HepG2 (cell line): ENCODE measurements around the gene MEX3A. TPM values are rescaled to one million over a fixed set of nuclear protein-coding genes. Genes with fewer than 3 reads are reported as not detected.
A peak's percentile ranks its signal among the peaks of the same experiment; 100 is the strongest.

ENCODE experiments used
- ATAC-seq: fragments of 200-7000 bp; cut with Tn5 transposase; 3 replicates; pipeline ENCODE4 v1.9.1; 2020; ENCODE audit warnings: mild to moderate bottlenecking, moderate library complexity
- BruUV-seq: library from RNA; stranded (reverse); fragments of 400-500 nt; replicated peaks from 2 replicates; lab custom pipeline; 2021; lab: Mats Ljungman, UMichigan
- CTCF ChIA-PET: fragments of 300-600 bp; formaldehyde crosslinking; extraction: SDS; loops from one replicate; lab custom pipeline; 2021; ENCODE audit warnings: low total read pairs, inconsistent platforms, low intra/inter-chr PET ratio; lab: Yijun Ruan, JAX
- POLR2A ChIA-PET: fragments of 350-600 bp; sonication (Branson Sonifier 250); formaldehyde crosslinking; loops from one replicate; lab custom pipeline; 2020; ENCODE audit warnings: antibody characterized with exemption, inconsistent platforms; lab: Yijun Ruan, JAX
- DNase-seq: peaks from one replicate; pipeline ENCODE4 v3.0.0-alpha.2; 2015; ENCODE audit warnings: low spot score
- FAIRE-seq: peaks from 3 replicates; lab custom pipeline; 2011; peaks lifted over from hg19 to GRCh38; lab: Jason Lieb, UNC
- H2AFZ ChIP-seq: one replicate; pipeline ENCODE4 v1.6.1; 2011; ENCODE audit warnings: low read length, inconsistent platforms
- H3K27ac ChIP-seq: fragments of 300-600 bp; 3 replicates; pipeline ENCODE4 v1.8.0; 2011; ENCODE audit warnings: mixed run types, mild to moderate bottlenecking, mixed read lengths, low read length, inconsistent platforms; ENCODE audit not compliant: insufficient read depth; ENCODE audit errors: extremely low read length
- H3K27me3 ChIP-seq, 2 experiments: fragments of 200-600 bp in 1 of 2; 2 replicates in 1 of 2; 3 replicates in 1 of 2; pipeline versions ENCODE4 v1.6.0 to v1.8.0; 2011; ENCODE audit warnings: low read length in 2 of 2, mild to moderate bottlenecking in 2 of 2, moderate library complexity in 2 of 2, inconsistent platforms in 1 of 2; ENCODE audit not compliant: insufficient read depth in 2 of 2, control insufficient read depth in 1 of 2
- H3K36me3 ChIP-seq, 2 experiments: fragments of 200-600 bp in 1 of 2; replicated peaks in 1 of 2; 2 replicates in 1 of 2; 3 replicates in 1 of 2; pipeline versions ENCODE4 v1.5.1 to v1.8.0; 2011; ENCODE audit warnings: low read length in 2 of 2, inconsistent platforms in 1 of 2; ENCODE audit not compliant: insufficient read depth in 2 of 2, control insufficient read depth in 1 of 2
- H3K4me1 ChIP-seq: 2 replicates; pipeline ENCODE4 v1.5.1; 2012; ENCODE audit warnings: low read length, inconsistent platforms; ENCODE audit not compliant: insufficient read depth
- H3K4me2 ChIP-seq: 2 replicates; pipeline ENCODE4 v1.6.0; 2011; ENCODE audit warnings: low read depth, low read length, inconsistent platforms
- H3K4me3 ChIP-seq, 3 experiments: fragments of 200-600 bp in 1 of 3; sonication (generic), shearing (Covaris generic) in 1 of 3; replicated peaks in 1 of 3; 2 replicates each; pipeline ENCODE4 v1.5.1; 2011 to 2016; ENCODE audit warnings: low read length in 3 of 3, inconsistent platforms in 2 of 3, low read depth in 2 of 3, mild to moderate bottlenecking in 2 of 3, control low read depth in 1 of 3, mixed read lengths in 1 of 3; ENCODE audit not compliant: insufficient read depth in 1 of 3
- H3K79me2 ChIP-seq: one replicate; pipeline ENCODE4 v1.6.1; 2011; ENCODE audit warnings: low read length, inconsistent platforms; ENCODE audit not compliant: insufficient read depth
- H3K9ac ChIP-seq: 2 replicates; pipeline ENCODE4 v1.6.0; 2011; ENCODE audit warnings: mild to moderate bottlenecking, low read depth, low read length, inconsistent platforms; ENCODE audit not compliant: insufficient read depth
- H3K9me3 ChIP-seq: 2 replicates; pipeline ENCODE4 v1.5.1; 2012; ENCODE audit warnings: mild to moderate bottlenecking, low read length
- H4K20me1 ChIP-seq: 2 replicates; pipeline ENCODE4 v1.6.0; 2011; ENCODE audit warnings: inconsistent platforms, mild to moderate bottlenecking, low read length, moderate library complexity; ENCODE audit not compliant: insufficient read depth
- CBX1 ChIP-seq: IDR thresholded peaks from one replicate; pipeline ENCODE4 v1.6.1; 2016; ENCODE audit warnings: antibody characterized with exemption, low read depth
- GRHL1 ChIP-seq: sonication (generic); formaldehyde crosslinking; conservative IDR thresholded peaks from 2 replicates; pipeline ENCODE4 v1.8.0; 2022; ENCODE audit warnings: missing genetic modification reagents
- MYPOP ChIP-seq: sonication (generic); formaldehyde crosslinking; IDR thresholded peaks from 2 replicates; pipeline ENCODE4 v1.8.1; 2023; ENCODE audit warnings: mild to moderate bottlenecking, moderate library complexity, missing genetic modification reagents
- PRDM15 ChIP-seq: sonication (generic); formaldehyde crosslinking; IDR thresholded peaks from 2 replicates; pipeline ENCODE4 v1.4.0; 2020; ENCODE audit warnings: missing genetic modification reagents
- RARG ChIP-seq: sonication (generic); formaldehyde crosslinking; IDR thresholded peaks from 2 replicates; pipeline ENCODE4 v1.4.0; 2020; ENCODE audit warnings: low read depth, mild to moderate bottlenecking, missing genetic modification reagents
- RBFOX2 ChIP-seq: fragments of 200-400 bp; formaldehyde crosslinking; IDR thresholded peaks from 2 replicates; pipeline ENCODE4 v1.6.1; 2017; ENCODE audit warnings: low read depth, mild to moderate bottlenecking, low read length
- SIN3B ChIP-seq: fragments of 150-350 bp; IDR thresholded peaks from 2 replicates; pipeline ENCODE4 v1.6.1; 2014; ENCODE audit warnings: low read length
- SRY ChIP-seq: sonication (generic); formaldehyde crosslinking; IDR thresholded peaks from 2 replicates; pipeline ENCODE4 v1.8.0; 2022; ENCODE audit warnings: mild to moderate bottlenecking, missing genetic modification reagents
- ZBTB38 ChIP-seq: sonication (generic); formaldehyde crosslinking; IDR thresholded peaks from 2 replicates; pipeline ENCODE4 v1.5.1; 2020; ENCODE audit warnings: mild to moderate bottlenecking, missing genetic modification reagents
- ZFY ChIP-seq: sonication (generic); formaldehyde crosslinking; IDR thresholded peaks from 2 replicates; pipeline ENCODE4 v1.4.0; 2020; ENCODE audit warnings: missing genetic modification reagents
- ZNF549 ChIP-seq: sonication (generic); formaldehyde crosslinking; IDR thresholded peaks from 2 replicates; pipeline ENCODE4 v1.5.0; 2020; ENCODE audit warnings: missing genetic modification reagents
- WGBS: methylation state at CpG from one replicate; pipeline ENCODE4 v1.1.6; 2017; ENCODE audit warnings: low lambda C conversion rate; 5-methylcytosine and 5-hydroxymethylcytosine counted together
- in situ Hi-C: cut with HindIII; loops from 2 replicates; pipeline ENCODE4 v1.10.0; 2017; ENCODE audit warnings: low pct_unique_long_range_greater_than_20kb; ENCODE audit not compliant: extremely low pct_ligation_motif_present
- intact Hi-C: fragments of 100-400 bp; cut with micrococcal nuclease; formaldehyde crosslinking; loops from one replicate; pipeline ENCODE4 v1.10.0; 2022; ENCODE audit not compliant: unreplicated experiment
- polyA plus RNA-seq, 8 experiments: library from polyadenylated mRNA; depleted of rRNA in 3 of 8; stranded (reverse) in 7 of 8; unstranded in 1 of 8; fragments of >200 nt; fragmentation: Illumina TruSeq in 4 of 8; extraction: Trizol in 4 of 8; gene quantifications; 2 replicates each; pipeline versions ENCODE4 v1.2.1 to v1.2.3, GENCODE V29; 2011 to 2016; ENCODE audit warnings: low read depth in 4 of 8, missing spikeins in 1 of 8, mixed read lengths in 1 of 8; ENCODE audit not compliant: insufficient read depth in 1 of 8
- total RNA-seq, 5 experiments: library from RNA; depleted of rRNA; stranded (reverse); fragments of >200 nt; fragmentation: Illumina TruSeq; extraction: Trizol; gene quantifications; 2 replicates each; pipeline ENCODE4 v1.2.3, GENCODE V29; 2016; ENCODE audit warnings: low read depth in 1 of 5

The MEX3A gene
- total and polyA plus RNA-seq, 2 of the 13 experiments (the other 11 are each of a cell fraction or from before 2014, with no cell fraction given) = 7.6 to 9.1 TPM

- peaks cover 17% of the 10 kb centered on the region for H3K79me2 ChIP-seq
- ChIA-PET POLR2A (no interaction called here), CTCF (no interaction called here)
- peaks cover 5 to 14% of the 10 kb centered on the region in 2 experiments; a peak in 4 of 5 replicates for H3K36me3 ChIP-seq
- ATAC-seq = no peak
- no peak for TF ChIP-seq MYPOP (CRISPR knock-in tag)
- peak; percentile 82 for TF ChIP-seq ZBTB38
- peak; percentile 18; the same call in 1 of the 2 replicates for TF ChIP-seq RBFOX2
- H3K9me3 ChIP-seq = no peaks in the 10 kb centered on the region
- H3K4me2 ChIP-seq = no peak overlapping the region
- H3K27ac ChIP-seq = no peak overlapping the region
- intact Hi-C loops = no loop called here
- no peak for FAIRE-seq
- no peaks in the 10 kb centered on the region for H3K27me3 ChIP-seq
- H2AFZ ChIP-seq = no peak overlapping the region
- H3K9ac ChIP-seq = no peak overlapping the region
- peaks cover 49% of the 10 kb centered on the region for H3K4me1 ChIP-seq
- H3K4me3 ChIP-seq = no peak overlapping the region
- in situ Hi-C loops = no loop called here
- H4K20me1 ChIP-seq = peaks cover 2% of the 10 kb centered on the region; the same call in 1 of the 2 replicates
- BruUV-seq = no TSS peak
- no peak for DNase-seq
- 97% methylated on average over 65 of the region's 73 CpGs for WGBS
Measured at GRCh38 chr1:156076609-156077429, 5.4 kb downstream of the MEX3A start.

GRCh38 chr1:156075775-156076204, 6.5 kb downstream of the MEX3A start:
- POLR2A ChIA-PET = no interaction called here
- TF ChIP-seq SRY = no peak
- TF ChIP-seq RARG = no peak
- TF ChIP-seq ZNF549 (CRISPR knock-in tag) = no peak
- no peak for TF ChIP-seq SIN3B
- no peak for TF ChIP-seq GRHL1
- no peak for TF ChIP-seq CBX1
- TF ChIP-seq PRDM15 = no peak
- no peak for TF ChIP-seq ZFY (CRISPR knock-in tag)

More at GRCh38 chr1:156075775-156076204, 6.5 kb downstream of the MEX3A start:
- Histone ChIP-seq H3K36me3 (peaks cover 5 to 14% of the 10 kb centered on the region in 2 experiments; a peak in 4 of 5 replicates), H3K79me2 (peaks cover 12% of the 10 kb centered on the region), H3K9ac (no peak overlapping the region), H3K4me1 (peaks cover 45% of the 10 kb centered on the region), H3K27me3 (no peaks in the 10 kb centered on the region), H3K4me3 (no peak overlapping the region), H3K9me3 (no peaks in the 10 kb centered on the region), H2AFZ (no peak overlapping the region), H4K20me1 (peaks cover 2% of the 10 kb centered on the region; the same call in 1 of the 2 replicates), H3K4me2 (no peak overlapping the region), H3K27ac (peak overlapping the region; percentile 11)
- DNase-seq = no peak
- in situ Hi-C loops = no loop called here
- 69% methylated on average over 4 of the region's 4 CpGs for WGBS
- FAIRE-seq = no peak
- CTCF ChIA-PET = no interaction called here
- ATAC-seq = no peak
- no TSS peak for BruUV-seq
- intact Hi-C loops = no loop called here
